GM19372 (cell line): ENCODE results near the gene KCNJ4.
"Not testable (repeated sequence)": the region's sequence is repeated elsewhere in the genome, so short reads cannot be mapped to it uniquely, and the experiment has no call there.

Experiments
- ATAC-seq: cut with Tn5 transposase; IDR thresholded peaks from one replicate; pipeline ENCODE4 v1.9.1; 2021; ENCODE audit warnings: mild to moderate bottlenecking, low read depth, moderate library complexity; ENCODE audit not compliant: unreplicated experiment

Gene KCNJ4

GRCh38 chr22:38395944-38396343, 59.1 kb downstream of the KCNJ4 start:
- not testable (repeated sequence) for ATAC-seq

GRCh38 chr22:38394929-38395624, 59.9 kb downstream of the KCNJ4 start:
- not testable (repeated sequence) for ATAC-seq

- not testable (repeated sequence) for ATAC-seq
Measured at GRCh38 chr22:38389428-38389818, 65.6 kb downstream of the KCNJ4 start.

GRCh38 chr22:38388506-38389427, 66.2 kb downstream of the KCNJ4 start:
- ATAC-seq, result not testable (repeated sequence)

GRCh38 chr22:38386918-38387317, 68.1 kb downstream of the KCNJ4 start:
- not testable (repeated sequence) for ATAC-seq

GRCh38 chr22:38383417-38383816, 71.6 kb downstream of the KCNJ4 start:
- no peak for ATAC-seq

GRCh38 chr22:38381371-38381770, 73.6 kb downstream of the KCNJ4 start:
- not testable (repeated sequence) for ATAC-seq
